CD4-positive, alpha-beta T cell treated with Interferon alpha-2 for 1 hour (primary cell): ENCODE results near the gene KCNJ10.
A peak's percentile ranks its signal among the peaks of the same experiment; 100 is the strongest.

Experiments
- DNase-seq, 2 donors: peaks; one replicate each; pipeline ENCODE4 v3.0.0-alpha.2; 2020 to 2022

The KCNJ10 gene

DNA sequence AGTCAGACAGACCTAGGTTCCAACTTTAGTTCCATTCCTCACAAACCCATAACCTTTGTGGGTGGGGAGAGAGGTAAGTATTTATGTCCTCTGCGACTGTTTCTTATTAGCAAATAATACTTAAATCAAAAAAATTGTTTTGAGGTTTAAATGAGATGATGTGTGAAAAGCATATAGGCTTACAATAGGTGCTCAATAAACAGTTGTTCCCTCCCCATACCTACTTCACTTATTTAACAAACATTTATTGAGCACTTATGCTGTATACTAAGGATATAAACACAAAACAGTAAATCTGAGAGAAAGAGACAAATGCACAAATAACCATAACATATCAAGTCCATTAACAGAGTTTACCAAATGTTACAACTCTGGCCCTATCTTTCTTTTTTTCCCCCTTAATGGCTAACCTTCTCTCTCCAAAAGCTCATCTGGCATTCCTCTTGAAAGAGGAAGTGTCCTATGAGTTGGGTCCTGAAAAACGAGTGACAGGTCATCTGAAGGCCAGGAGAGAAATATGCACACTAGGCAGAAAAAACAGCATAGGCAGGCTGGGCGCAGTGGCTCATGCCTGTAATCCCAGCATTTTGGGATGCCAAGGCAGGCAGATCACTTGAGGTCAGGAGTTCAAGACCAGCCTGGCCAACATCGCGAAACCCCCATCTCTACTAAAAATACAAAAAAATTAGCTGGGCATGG is 48.4 kb downstream of the KCNJ10 start:
- no peak for DNase-seq

DNA sequence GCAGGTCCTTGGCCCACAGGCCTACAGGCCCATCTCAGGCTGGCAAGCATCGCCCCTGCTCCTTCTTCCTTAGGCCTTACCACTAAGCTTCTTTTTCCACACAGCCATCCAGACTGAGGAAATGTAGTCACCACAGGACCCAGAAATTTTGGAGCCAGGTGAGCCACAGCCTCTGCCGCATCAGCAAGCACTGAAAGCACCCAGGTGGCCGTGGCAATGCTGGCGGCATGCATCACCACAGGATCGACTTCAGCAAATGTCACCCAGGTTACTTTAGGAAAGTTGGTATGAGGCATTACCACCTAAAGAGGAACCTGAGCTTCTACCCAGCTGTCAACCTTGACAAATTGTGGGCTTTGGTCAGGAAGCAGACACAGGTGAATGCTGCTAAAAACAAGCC is 49.8 kb downstream of the KCNJ10 start:
- no peak for DNase-seq

- no peak for DNase-seq
These were observed 51.1 kb downstream of the KCNJ10 start for GRCh38 chr1:160018900-160019299.

DNA sequence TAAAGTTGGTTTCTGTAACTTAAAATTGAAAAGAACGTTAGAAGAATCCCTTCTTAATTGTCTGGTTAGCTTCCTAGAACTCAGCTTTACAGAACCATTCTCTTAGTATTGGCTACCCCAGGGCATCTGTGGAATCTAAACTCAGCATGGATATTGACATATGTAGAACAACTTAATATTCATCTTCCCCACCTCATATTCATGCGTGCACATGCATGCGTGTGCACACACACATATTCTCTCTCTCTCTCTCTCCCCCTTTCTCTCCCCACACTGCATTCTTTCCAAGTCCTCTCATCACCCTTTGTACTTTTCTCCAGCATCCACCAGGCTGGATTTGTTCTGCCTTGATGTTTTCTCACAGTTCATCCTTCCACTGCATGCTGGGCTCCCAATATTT is 51.6 kb downstream of the KCNJ10 start:
- no peak for DNase-seq

- DNase-seq: no peak
These were observed 52.4 kb downstream of the KCNJ10 start for GRCh38 chr1:160017592-160017991.

- DNase-seq: no peak
These were observed 58.2 kb downstream of the KCNJ10 start for GRCh38 chr1:160011781-160012180.

DNA sequence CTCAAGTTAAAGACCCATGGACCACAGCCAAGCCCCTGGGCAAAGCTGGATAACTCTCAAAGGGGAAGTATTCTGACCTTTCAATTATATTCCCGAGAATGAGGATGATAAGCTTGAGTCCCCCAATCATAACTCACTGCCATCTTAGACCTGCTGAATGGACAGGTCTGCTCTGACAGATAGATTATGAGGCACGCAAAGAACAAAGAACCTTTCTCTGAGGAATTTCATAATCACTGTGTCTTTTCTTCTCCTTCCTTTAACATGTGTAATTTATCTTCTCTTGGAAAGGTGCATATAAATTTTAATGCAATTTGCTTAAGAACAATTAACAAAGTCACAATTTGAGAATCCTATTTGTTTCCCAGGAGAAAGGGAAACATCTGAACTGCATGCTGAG is 60.2 kb downstream of the KCNJ10 start:
- no peak for DNase-seq

DNA sequence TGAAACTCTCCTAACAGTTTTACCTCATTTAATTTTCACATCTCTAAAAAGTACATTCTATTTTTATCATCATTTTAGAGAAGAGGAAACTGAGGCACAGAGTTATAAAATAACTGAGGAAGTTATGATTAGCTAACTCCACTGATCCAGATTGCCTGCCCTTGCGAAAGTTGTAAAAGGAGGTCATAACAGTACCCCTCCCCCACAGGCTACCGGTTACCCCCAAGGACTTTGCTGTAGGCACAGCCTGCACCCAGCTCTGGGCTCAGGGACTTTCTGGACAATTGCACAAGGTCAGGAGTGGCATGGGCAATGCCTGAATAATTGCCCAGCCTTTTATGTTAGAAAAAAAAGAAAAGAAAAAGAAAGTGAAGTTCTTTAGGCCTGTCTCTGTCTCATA is 60.9 kb downstream of the KCNJ10 start:
- DNase-seq: no peak

- DNase-seq: peak in 1 of 2 donors; percentile 60
These were observed 62.3 kb downstream of the KCNJ10 start for GRCh38 chr1:160007577-160008200.

DNA sequence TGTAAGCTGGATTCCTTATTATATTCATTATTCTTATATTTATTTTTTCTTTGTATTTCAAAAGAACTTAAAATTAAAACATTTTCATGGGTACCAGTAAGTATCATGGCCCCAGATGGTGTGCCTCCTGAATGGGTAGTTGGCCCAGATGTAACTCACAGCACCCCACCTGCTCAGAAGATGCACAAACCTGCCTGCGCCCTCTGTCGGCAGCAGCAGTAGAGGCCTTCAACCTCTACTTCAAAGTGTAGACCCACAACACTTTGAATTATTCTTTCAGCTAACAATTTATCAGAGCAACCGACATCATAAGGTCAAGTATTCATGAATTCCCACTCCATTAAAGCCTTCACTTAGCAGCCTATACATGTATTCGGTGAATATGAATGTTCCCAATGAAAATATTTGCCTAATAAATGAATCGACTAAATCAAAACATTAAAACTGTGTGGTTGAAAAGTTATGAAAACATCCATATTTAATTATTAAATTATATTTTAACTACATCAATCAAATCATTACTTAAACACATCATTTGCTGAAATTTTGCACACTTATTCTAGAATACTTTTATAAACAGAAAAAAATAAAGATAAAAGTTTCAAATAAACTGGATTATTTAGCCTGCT is 63.5 kb downstream of the KCNJ10 start:
- peak; percentile 75 to 80 for DNase-seq

- no peak for DNase-seq
These were observed 64.9 kb downstream of the KCNJ10 start for GRCh38 chr1:160005070-160005469.

DNA sequence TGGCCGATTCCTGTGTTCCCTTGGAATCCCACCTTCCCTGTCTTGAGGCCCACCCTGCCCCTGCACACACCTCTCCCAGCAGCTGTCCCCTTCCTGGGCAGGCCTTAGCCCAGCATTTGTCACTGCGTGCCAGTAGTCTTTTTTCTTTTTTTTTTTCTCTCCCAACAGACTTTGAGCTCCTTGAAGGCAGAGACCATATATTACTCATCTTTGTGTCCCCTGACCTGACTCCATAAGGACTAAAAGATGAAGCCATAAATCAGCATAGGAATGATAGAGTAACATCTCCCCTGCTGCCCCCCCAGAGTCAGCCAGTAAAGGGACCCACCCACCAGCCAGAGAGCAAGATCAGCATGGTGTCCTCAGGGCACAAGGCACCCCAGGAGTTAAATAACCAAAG is 65.5 kb downstream of the KCNJ10 start:
- no peak for DNase-seq

DNA sequence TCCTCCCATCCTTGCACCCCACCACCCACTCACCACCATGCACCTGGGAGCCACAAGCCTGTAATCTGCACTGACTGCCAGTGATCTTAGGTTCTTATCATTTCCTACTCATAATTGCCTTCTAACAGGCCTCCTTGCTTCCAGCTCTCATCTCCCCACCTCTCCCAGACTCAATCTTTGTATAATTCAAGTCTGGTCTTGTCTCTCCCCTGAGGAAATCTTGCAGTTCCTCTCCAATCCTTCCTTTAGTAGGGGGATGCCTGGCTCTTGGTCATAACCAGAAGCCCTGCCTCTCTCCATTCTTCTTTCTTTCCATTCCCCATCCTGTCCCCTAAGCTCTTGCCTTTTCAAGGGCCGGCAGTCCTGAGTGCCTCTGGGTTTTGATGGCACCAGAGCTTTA is 66.0 kb downstream of the KCNJ10 start:
- no peak for DNase-seq

DNA sequence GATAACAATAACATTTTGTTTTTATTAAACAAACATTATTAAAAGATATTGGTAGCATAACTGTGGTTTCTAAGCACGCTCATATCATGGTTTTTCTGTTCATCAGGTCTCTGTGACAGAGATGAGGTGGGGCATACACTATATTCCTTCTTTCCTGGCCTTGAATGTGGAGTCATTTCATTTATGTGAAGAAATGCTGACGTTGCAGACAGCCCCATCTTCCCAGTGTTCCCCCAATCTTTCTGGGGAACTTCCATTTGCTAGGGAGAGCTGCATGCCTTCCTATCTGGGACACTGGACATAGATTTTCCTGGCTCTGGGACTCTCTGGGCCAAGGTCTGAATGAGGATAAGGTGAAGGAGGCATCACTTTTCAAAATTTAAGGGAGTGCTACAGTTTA is 68.5 kb downstream of the KCNJ10 start:
- DNase-seq: no peak

DNA sequence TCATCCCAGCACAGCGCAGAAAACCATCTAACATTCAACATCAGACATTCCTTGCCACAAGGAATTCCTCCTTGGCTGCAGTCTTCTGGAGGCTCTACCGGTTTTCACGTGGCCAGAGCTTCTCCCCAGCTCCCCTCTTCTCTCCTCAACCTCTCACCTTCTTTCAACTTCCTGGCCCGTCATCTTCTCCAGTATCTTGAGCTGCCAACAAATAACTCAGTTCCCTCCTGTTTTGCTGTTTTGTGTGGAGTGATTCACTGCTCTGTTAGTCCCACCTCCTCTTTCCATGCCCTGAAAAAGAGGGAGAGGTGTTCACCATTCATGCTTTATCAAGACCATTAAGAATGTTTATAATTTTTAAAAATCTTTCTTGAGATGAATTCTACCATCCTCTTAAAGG is 70.8 kb downstream of the KCNJ10 start:
- no peak for DNase-seq

- no peak for DNase-seq
These were observed 73.3 kb downstream of the KCNJ10 start for GRCh38 chr1:159996653-159997052.

- DNase-seq: no peak
These were observed 75.1 kb downstream of the KCNJ10 start for GRCh38 chr1:159994896-159995295.

DNA sequence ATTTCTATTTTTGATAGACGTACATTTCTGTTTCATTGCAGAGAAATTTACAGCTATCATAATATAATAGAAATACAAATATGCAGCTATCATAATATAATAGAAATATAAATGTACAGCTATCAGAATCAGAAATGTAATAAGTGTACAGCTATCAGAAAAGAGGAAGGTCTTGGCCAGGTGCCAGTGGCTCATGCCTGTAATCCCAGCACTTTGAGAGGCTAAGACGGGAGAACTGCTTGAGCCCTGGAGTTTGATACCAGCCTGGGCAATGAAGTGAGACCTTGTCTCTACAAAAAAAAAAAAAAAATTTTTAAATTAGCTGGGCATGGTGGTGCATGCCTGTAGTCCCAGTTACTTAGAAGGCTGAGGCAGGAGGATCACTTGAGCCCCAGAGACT is 76.0 kb downstream of the KCNJ10 start:
- DNase-seq: no peak

DNA sequence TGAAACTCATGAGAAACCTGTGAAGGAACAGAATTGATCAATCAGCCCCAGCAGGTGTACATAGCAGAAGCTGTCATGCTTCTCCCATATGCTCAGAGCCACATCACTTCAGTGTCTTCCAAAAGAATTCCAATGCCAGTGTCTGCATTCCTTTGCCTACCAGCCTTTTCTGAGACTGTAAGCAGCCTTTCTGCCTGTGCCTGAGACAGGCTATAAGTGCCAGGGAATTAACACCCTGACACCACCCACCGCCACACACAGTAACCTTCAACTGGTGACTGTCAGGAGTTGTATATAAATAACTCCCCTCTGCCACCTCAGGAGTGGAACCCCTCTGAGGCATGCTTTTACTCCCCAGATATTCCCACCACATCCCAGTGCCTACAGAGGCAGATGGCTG is 77.8 kb downstream of the KCNJ10 start:
- DNase-seq: no peak

DNA sequence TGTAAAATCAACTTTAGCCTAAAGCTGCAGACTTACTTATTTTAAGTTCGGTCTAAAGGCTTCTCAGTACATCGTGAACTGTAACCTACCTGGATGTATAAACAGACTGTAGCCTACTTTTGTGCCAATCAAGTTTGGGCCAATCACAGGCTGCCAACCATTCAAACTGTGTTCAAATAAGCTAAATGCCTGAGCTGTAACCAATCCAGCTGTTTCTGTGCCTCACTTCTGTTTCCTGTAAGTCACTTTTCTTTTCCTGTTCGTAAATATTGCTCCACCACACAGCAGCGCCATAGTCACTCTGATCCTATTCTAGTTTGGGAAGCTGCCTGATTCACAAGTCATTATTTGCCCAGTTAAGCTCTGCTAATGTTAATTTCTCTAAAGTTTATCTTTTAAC is 78.4 kb downstream of the KCNJ10 start:
- peak; percentile 29 for DNase-seq

DNA sequence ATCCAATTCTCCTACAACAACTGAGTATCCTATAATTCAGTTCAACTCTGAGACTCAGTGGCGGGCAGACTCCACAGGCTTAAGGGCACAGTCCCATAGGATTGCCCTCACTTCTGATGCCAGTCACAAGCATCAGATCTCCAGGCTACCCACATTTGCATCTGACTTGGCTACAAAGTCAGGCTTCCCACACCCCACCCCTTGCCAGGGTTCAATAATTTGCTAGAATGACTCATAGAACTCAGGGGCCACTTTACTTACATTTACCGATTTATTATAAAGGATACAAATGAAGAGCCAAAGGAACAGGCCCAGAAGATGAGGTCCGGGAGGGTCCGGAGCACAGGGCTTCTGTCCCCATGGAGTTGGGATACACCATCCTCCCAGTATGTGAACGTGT is 80.0 kb downstream of the KCNJ10 start:
- no peak for DNase-seq

DNA sequence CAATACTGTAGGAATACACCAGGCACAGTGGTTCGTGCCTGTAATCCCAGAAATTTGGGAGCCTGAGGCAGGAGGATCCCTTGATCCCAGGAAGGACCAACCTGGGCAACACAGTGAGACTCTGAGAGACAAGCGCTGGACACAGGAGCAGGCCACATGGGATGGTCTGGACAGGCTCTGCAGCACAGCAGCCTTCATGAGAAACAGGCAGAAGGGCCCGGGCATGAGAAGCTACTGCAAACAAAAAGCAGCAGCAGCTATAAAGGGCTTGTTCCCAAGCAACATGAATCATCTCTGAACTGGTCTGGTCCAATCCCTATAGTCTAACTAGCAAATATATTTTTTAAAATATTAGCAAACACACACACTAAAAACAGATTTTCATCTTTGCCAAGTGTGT is 80.4 kb downstream of the KCNJ10 start:
- no peak for DNase-seq

- no peak for DNase-seq
These were observed 82.0 kb downstream of the KCNJ10 start for GRCh38 chr1:159988006-159988405.

GRCh38 chr1:159987186-159987585 is 82.8 kb downstream of the KCNJ10 start:
- no peak for DNase-seq

GRCh38 chr1:159986531-159986930 is 83.4 kb downstream of the KCNJ10 start:
- no peak for DNase-seq
